ENCODE measurements around the gene CLIP3.
A peak's percentile ranks its signal among the peaks of the same experiment; 100 is the strongest.

GRCh38 chr19:36051236-36051635 lies 18.6 kb upstream of the CLIP3 start:
- no peak for TF ChIP-seq POLR2A (IDR thresholded peaks at IDR 0.05; ENCODE audit: borderline replicate concordance, extremely low read depth, insufficient read depth, insufficient read length)
- no peak for TF ChIP-seq ELF1 (IDR thresholded peaks at IDR 0.05; ENCODE audit: borderline replicate concordance, low read depth)
- TF ChIP-seq CTCF (IDR thresholded peaks at IDR 0.05 in 2 of 3, conservative IDR thresholded peaks at IDR 0.05 in 1 of 3; ENCODE audit: borderline replicate concordance in 1 of 3, insufficient read depth in 1 of 3, low read depth in 2 of 3, low read length in 2 of 3) = peak; percentile 71 to 98 (median 73)
- TF ChIP-seq, protein P1, sequence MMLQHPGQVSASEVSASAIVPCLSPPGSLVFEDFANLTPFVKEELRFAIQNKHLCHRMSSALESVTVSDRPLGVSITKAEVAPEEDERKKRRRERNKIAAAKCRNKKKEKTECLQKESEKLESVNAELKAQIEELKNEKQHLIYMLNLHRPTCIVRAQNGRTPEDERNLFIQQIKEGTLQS (IDR thresholded peaks at IDR 0.05) = no peak
- no peak for TF ChIP-seq REST (IDR thresholded peaks at IDR 0.05; ENCODE audit: low read depth)
- TF ChIP-seq EZH2 (IDR thresholded peaks at IDR 0.05) = no peak
- TF ChIP-seq POLR2AphosphoS5 (IDR thresholded peaks at IDR 0.05; ENCODE audit: low read depth, low read length) = no peak
- no peak for TF ChIP-seq SP1 (IDR thresholded peaks at IDR 0.05; ENCODE audit: low read depth)
- peak; percentile 46 for TF ChIP-seq RAD21 (IDR thresholded peaks at IDR 0.05; ENCODE audit: low read depth)
- TF ChIP-seq CEBPB (IDR thresholded peaks at IDR 0.05; ENCODE audit: low read depth) = no peak
- no peak for TF ChIP-seq TCF7L2 (IDR thresholded peaks at IDR 0.05; ENCODE audit: borderline replicate concordance, extremely low read depth, insufficient read depth, insufficient read length)
- no peak for TF ChIP-seq ZBTB33 (IDR thresholded peaks at IDR 0.05; ENCODE audit: extremely low read depth, insufficient replicate concordance, low read length)
- no peak for TF ChIP-seq ZNF274 (IDR thresholded peaks at IDR 0.05; ENCODE audit: low read depth, low read length)
- TF ChIP-seq, protein P2, sequence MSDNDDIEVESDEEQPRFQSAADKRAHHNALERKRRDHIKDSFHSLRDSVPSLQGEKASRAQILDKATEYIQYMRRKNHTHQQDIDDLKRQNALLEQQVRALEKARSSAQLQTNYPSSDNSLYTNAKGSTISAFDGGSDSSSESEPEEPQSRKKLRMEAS (IDR thresholded peaks at IDR 0.05) = no peak

Measured in HCT116 (cell line).